ENCODE results near the gene SRSF3.

DNA sequence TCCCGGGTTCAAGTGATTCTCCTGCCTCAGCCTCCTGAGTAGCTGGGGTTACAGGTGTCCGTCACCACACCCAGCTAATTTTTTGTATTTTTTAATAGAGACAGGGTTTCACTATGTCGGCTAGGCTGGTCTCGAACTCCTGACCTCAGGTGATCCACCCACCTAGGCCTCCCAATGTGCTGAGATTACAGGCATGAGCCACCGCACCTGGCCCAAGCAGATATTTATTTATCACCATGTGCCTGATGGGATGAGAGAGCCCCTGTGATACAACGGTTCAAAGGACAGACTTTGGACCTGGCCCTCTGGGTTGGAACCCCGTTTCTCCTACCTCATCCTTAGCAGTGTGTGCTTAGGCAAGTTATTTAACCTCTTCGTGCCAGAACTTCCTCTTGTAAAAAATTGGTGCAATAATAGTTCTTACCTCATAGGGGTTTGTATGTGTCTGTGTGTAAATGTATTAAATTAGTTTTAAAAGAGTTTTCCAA, 27.7 kb upstream of the SRSF3 start:
- TF ChIP-seq, protein P1, sequence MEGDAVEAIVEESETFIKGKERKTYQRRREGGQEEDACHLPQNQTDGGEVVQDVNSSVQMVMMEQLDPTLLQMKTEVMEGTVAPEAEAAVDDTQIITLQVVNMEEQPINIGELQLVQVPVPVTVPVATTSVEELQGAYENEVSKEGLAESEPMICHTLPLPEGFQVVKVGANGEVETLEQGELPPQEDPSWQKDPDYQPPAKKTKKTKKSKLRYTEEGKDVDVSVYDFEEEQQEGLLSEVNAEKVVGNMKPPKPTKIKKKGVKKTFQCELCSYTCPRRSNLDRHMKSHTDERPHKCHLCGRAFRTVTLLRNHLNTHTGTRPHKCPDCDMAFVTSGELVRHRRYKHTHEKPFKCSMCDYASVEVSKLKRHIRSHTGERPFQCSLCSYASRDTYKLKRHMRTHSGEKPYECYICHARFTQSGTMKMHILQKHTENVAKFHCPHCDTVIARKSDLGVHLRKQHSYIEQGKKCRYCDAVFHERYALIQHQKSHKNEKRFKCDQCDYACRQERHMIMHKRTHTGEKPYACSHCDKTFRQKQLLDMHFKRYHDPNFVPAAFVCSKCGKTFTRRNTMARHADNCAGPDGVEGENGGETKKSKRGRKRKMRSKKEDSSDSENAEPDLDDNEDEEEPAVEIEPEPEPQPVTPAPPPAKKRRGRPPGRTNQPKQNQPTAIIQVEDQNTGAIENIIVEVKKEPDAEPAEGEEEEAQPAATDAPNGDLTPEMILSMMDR (conservative IDR thresholded peaks at IDR 0.05; ENCODE audit: low read depth, low read length) = no peak
- TF ChIP-seq EZH2 (IDR thresholded peaks at IDR 0.05; ENCODE audit: borderline replicate concordance, low read depth, low read length, poor library complexity, severe bottlenecking) = no peak
